MM.1S (cell line): ENCODE results near the gene RAB31.

Source experiments
- CTCF ChIP-seq: fragments of 300-600 bp; sonication (generic); IDR thresholded peaks from 2 replicates; pipeline ENCODE4 v1.5.1; 2016; ENCODE audit warnings: antibody characterized with exemption, low read length, mixed read lengths
- EZH2 ChIP-seq: fragments of 300-600 bp; sonication (generic); optimal IDR thresholded peaks from 2 replicates; pipeline ENCODE3; 2017; ENCODE audit warnings: low read depth, mild to moderate bottlenecking, antibody characterized with exemption, low read length, mixed read lengths

GRCh38 chr18:9695605-9696004 lies 12.5 kb upstream of the RAB31 start:
- TF ChIP-seq CTCF, result no peak
- no peak for TF ChIP-seq EZH2
